CD4-positive, alpha-beta memory T cell (primary cell): Measurements from ENCODE around the gene RCN1. TPM values are rescaled to one million over a fixed set of nuclear protein-coding genes. Genes with fewer than 3 reads are reported as not detected.

Source experiments
- CTCF ChIA-PET: fragments of 350-600 bp; sonication (Branson Sonifier 250); formaldehyde crosslinking; loops from one replicate; lab custom pipeline; 2021; ENCODE audit warnings: inconsistent platforms; ENCODE audit not compliant: partially characterized antibody; lab: Charles Lee
- POLR2A ChIA-PET: fragments of 350-600 bp; sonication (Branson Sonifier 250); formaldehyde crosslinking; loops from one replicate; lab custom pipeline; 2021; ENCODE audit not compliant: partially characterized antibody; lab: Charles Lee
- DNase-seq, 5 donors: peaks; one replicate each; pipeline versions ENCODE4 v3.0.0 to v3.0.0-alpha.2; 2020 to 2022; ENCODE audit warnings: mixed read lengths in 1 of 5
- H3K27ac ChIP-seq: one replicate; pipeline ENCODE4 v1.7.0; 2013; ENCODE audit warnings: low read depth, low read length
- H3K27me3 ChIP-seq: 2 replicates; pipeline ENCODE4 v1.7.0; 2013; ENCODE audit warnings: mild to moderate bottlenecking, low read length, moderate library complexity; ENCODE audit not compliant: insufficient read depth
- H3K36me3 ChIP-seq: 2 replicates; pipeline ENCODE4 v1.7.0; 2013; ENCODE audit warnings: mild to moderate bottlenecking, low read length, moderate library complexity; ENCODE audit not compliant: insufficient read depth
- H3K4me1 ChIP-seq: 2 replicates; pipeline ENCODE4 v1.7.0; 2013; ENCODE audit warnings: mild to moderate bottlenecking, low read length, moderate library complexity; ENCODE audit not compliant: insufficient read depth
- H3K4me3 ChIP-seq, 2 donors: one replicate each; pipeline ENCODE4 v1.7.0; 2013; ENCODE audit warnings: low read length in 2 of 2, mild to moderate bottlenecking in 1 of 2
- H3K9me3 ChIP-seq, 2 donors: one replicate each; pipeline ENCODE4 v1.7.0; 2013; ENCODE audit warnings: low read length in 2 of 2, control low read depth in 1 of 2; ENCODE audit not compliant: control insufficient read depth in 1 of 2
- H3K27ac Mint-ChIP-seq, 7 donors: one replicate each; pipeline ENCODE4 v1.8.0; 2020 to 2021; ENCODE audit warnings: mixed read lengths in 7 of 7, mild to moderate bottlenecking in 6 of 7, inconsistent platforms in 3 of 7, moderate library complexity in 3 of 7
- H3K27me3 Mint-ChIP-seq, 2 donors: one replicate each; pipeline ENCODE4 v1.8.0; 2020 to 2021; ENCODE audit warnings: mixed read lengths in 2 of 2
- H3K36me3 Mint-ChIP-seq, 2 donors: one replicate each; pipeline ENCODE4 v1.8.0; 2020 to 2021; ENCODE audit warnings: mixed read lengths in 2 of 2, inconsistent platforms in 1 of 2, mild to moderate bottlenecking in 1 of 2
- H3K4me1 Mint-ChIP-seq, 4 donors: one replicate each; pipeline ENCODE4 v1.8.0; 2020 to 2021; ENCODE audit warnings: mixed read lengths in 4 of 4, mild to moderate bottlenecking in 1 of 4
- H3K4me3 Mint-ChIP-seq, 8 donors: one replicate each; pipeline ENCODE4 v1.8.0; 2020 to 2021; ENCODE audit warnings: mixed read lengths in 8 of 8, mild to moderate bottlenecking in 7 of 8, moderate library complexity in 6 of 8, inconsistent platforms in 3 of 8
- H3K9me3 Mint-ChIP-seq, 8 donors: one replicate each; pipeline ENCODE4 v1.8.0; 2020 to 2021; ENCODE audit warnings: mixed read lengths in 8 of 8, mild to moderate bottlenecking in 5 of 8, inconsistent platforms in 3 of 8, moderate library complexity in 1 of 8
- intact Hi-C: fragments of 100-400 bp; cut with micrococcal nuclease; formaldehyde crosslinking; loops from one replicate; pipeline ENCODE4 v1.15.1; 2023
- polyA plus RNA-seq, 2 donors: library from polyadenylated mRNA; unstranded; fragments of 300-500 nt; fragmentation: Illumina TruSeq; gene quantifications; one replicate each; pipeline ENCODE4 v1.2.3, GENCODE V29; 2021
- total RNA-seq, 2 experiments: library from RNA; stranded (reverse); gene quantifications; one replicate each; pipeline ENCODE4 v1.2.3, GENCODE V29; 2021

The RCN1 gene
- total and polyA plus RNA-seq, 4 experiments from 2014 or later = 6.3 to 10.2 (median 7.2) TPM

DNA sequence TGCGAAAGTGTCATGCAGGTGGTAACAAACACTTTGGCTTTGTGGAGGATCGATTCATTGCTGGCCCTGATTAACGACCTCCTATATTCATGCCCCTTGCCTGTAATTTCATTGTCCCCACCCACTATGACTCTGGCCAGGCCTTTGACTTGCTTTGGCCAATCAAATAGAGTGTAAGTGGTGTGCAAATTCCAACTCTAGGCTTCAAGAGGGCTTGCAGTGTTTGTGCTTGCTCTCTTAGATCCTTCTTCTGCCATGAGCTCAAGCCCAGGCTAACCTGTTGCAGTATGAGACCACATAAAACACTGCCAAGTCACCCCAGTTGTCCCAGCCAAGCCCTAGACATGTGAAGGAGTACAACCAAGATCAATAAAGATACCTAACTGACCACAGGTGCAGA is 48.0 kb downstream of the RCN1 start:
- peaks cover 2 to 19% of the 10 kb centered on the region in 2 donors for H3K27me3 Mint-ChIP-seq
- H3K27me3 ChIP-seq = no peaks in the 10 kb centered on the region

DNA sequence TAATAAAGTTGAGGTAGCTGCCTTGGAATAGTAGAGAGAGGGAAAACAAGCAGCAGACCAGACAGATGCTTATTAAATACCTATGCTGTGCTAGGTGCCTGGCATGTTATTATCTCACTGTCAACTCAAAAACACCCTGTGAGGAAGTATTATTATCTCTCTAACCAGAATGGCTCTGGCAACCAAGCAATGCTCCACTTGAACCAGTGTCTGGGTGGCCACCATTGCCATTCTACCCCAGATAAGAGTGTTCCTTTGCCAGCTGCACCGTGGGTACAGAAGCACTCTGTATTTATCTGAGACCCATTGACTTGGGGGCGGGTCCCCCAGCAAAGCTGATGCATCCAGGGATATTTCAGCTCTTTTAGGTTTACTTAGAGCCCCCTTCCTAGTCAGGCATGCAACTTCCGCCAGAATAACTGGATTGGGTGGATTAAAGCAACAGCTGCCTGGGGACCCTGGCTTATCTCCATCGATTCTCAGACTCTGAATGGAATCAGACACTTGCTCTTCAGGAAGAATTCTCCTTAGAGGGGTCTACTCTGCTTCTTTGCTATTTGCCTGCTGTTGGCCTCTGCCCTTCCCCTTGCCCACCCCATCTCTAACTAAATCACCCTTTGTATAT is 49.1 kb downstream of the RCN1 start:
- H3K36me3 Mint-ChIP-seq = no peaks in the 10 kb centered on the region
- POLR2A ChIA-PET = no interaction called here
- H3K27me3 ChIP-seq = no peaks in the 10 kb centered on the region

More for the DNA sequence above, 48.0 kb downstream of the RCN1 start:
- Histone ChIP-seq H3K9me3 (no peaks in the 10 kb centered on the region), H3K36me3 (no peaks in the 10 kb centered on the region), H3K27ac (no peak overlapping the region), H3K4me3 (no peak overlapping the region), H3K4me1 (no peaks in the 10 kb centered on the region)
- H3K4me1 Mint-ChIP-seq = peaks cover 0 to 6% (median 0%) of the 10 kb centered on the region in 4 donors
- intact Hi-C loops = no loop called here
- H3K36me3 Mint-ChIP-seq = no peaks in the 10 kb centered on the region
- POLR2A ChIA-PET = no interaction called here
- H3K27ac Mint-ChIP-seq = no peak overlapping the region
- CTCF ChIA-PET = no interaction called here
- no peak for DNase-seq
- H3K9me3 Mint-ChIP-seq = peaks cover 0 to 3% (median 0%) of the 10 kb centered on the region in 8 donors
- H3K4me3 Mint-ChIP-seq = no peak overlapping the region

GRCh38 chr11:32141745-32142546 is 51.1 kb downstream of the RCN1 start:
- no peak overlapping the region for H3K4me3 Mint-ChIP-seq
- no peak for DNase-seq
- peaks cover 0 to 2% (median 0%) of the 10 kb centered on the region in 8 donors for H3K9me3 Mint-ChIP-seq
- H3K27me3 ChIP-seq = no peaks in the 10 kb centered on the region
- no peak overlapping the region for H3K27ac ChIP-seq
- peaks cover 12 to 26% of the 10 kb centered on the region in 2 donors for H3K27me3 Mint-ChIP-seq
- no peak overlapping the region for H3K4me3 ChIP-seq
- ChIA-PET POLR2A (no interaction called here), CTCF (no interaction called here)
- H3K4me1 ChIP-seq = no peaks in the 10 kb centered on the region
- no peaks in the 10 kb centered on the region for H3K36me3 ChIP-seq
- no peaks in the 10 kb centered on the region for H3K9me3 ChIP-seq
- intact Hi-C loops = no loop called here
- H3K27ac Mint-ChIP-seq = no peak overlapping the region
- H3K36me3 Mint-ChIP-seq = no peaks in the 10 kb centered on the region
- H3K4me1 Mint-ChIP-seq = peaks cover 0 to 6% (median 0%) of the 10 kb centered on the region in 4 donors

More for the DNA sequence above, 49.1 kb downstream of the RCN1 start:
- CTCF ChIA-PET = no interaction called here
- H3K4me3 ChIP-seq = no peak overlapping the region
- DNase-seq = no peak
- Mint-ChIP-seq H3K4me1 (peaks cover 0 to 6% (median 0%) of the 10 kb centered on the region in 4 donors), H3K27me3 (peaks cover 4 to 23% of the 10 kb centered on the region in 2 donors), H3K4me3 (no peak overlapping the region), H3K27ac (no peak overlapping the region), H3K9me3 (peaks cover 0 to 2% (median 0%) of the 10 kb centered on the region in 8 donors)
- no peak overlapping the region for H3K27ac ChIP-seq
- H3K36me3 ChIP-seq = no peaks in the 10 kb centered on the region
- intact Hi-C loops = no loop called here
- H3K9me3 ChIP-seq = no peaks in the 10 kb centered on the region
- H3K4me1 ChIP-seq = no peaks in the 10 kb centered on the region

DNA sequence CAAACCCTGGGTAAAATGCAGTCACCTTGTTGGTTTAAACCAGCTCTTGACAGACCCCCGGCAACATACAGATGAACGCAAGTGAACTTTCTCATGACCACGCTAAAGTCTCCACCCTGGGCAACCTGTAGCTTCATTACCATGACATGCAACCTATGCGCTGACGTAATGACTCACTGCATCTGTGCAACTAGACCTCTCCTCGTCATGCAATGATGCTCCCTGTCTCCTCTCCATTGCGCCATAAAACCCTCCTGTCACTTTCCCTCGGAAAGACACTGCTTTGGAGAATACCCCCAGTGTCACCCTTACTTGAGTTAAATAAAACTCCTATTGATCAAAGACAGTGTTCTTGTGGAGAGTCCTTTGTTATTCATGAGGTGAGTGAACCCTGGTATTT is 52.5 kb downstream of the RCN1 start:
- Histone ChIP-seq H3K4me3 (no peak overlapping the region), H3K27ac (no peak overlapping the region), H3K27me3 (no peaks in the 10 kb centered on the region), H3K4me1 (no peaks in the 10 kb centered on the region), H3K36me3 (no peaks in the 10 kb centered on the region), H3K9me3 (no peaks in the 10 kb centered on the region)
- Mint-ChIP-seq H3K4me1 (peaks cover 0 to 6% (median 0%) of the 10 kb centered on the region in 4 donors), H3K27ac (no peak overlapping the region), H3K4me3 (no peak overlapping the region), H3K27me3 (peaks cover 14 to 33% of the 10 kb centered on the region in 2 donors), H3K9me3 (peaks cover 0 to 2% (median 0%) of the 10 kb centered on the region in 8 donors), H3K36me3 (no peaks in the 10 kb centered on the region)
- intact Hi-C loops = no loop called here
- ChIA-PET CTCF (interaction anchor here (1.4 kb wide), 1 partner anchor 32 kb away, joined by 3 read pairs; no protein-coding TSS in a partner anchor), POLR2A (no interaction called here)
- no peak for DNase-seq

DNA sequence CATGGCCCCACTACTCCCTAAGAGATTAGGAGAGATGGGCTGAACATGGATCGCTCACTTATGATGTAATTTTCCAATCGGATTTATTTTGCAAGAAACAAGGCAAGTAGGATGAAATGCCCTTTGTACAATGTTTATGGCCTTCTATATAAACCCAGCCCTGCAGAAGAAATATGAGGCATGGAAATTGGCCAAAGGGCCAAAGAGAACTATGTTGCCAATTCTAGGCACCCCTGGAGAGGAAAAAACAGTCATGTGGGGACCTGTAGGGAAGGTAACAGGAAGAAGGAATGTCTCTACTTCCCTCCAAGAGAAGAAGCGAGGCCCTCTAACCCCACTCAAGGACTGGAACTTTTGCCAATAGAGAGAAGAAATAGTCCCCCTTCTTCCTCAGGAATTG is 54.4 kb downstream of the RCN1 start:
- DNase-seq = no peak
- Mint-ChIP-seq H3K4me3 (no peak overlapping the region), H3K9me3 (peaks cover 0 to 2% (median 0%) of the 10 kb centered on the region in 8 donors), H3K27ac (no peak overlapping the region), H3K36me3 (no peaks in the 10 kb centered on the region), H3K27me3 (peaks cover 21 to 38% of the 10 kb centered on the region in 2 donors), H3K4me1 (peaks cover 0 to 6% (median 0%) of the 10 kb centered on the region in 4 donors)
- intact Hi-C loops = no loop called here
- Histone ChIP-seq H3K27ac (no peak overlapping the region), H3K4me3 (no peak overlapping the region), H3K4me1 (no peaks in the 10 kb centered on the region), H3K27me3 (no peaks in the 10 kb centered on the region), H3K36me3 (no peaks in the 10 kb centered on the region), H3K9me3 (no peaks in the 10 kb centered on the region)
- ChIA-PET CTCF (no interaction called here), POLR2A (no interaction called here)

DNA sequence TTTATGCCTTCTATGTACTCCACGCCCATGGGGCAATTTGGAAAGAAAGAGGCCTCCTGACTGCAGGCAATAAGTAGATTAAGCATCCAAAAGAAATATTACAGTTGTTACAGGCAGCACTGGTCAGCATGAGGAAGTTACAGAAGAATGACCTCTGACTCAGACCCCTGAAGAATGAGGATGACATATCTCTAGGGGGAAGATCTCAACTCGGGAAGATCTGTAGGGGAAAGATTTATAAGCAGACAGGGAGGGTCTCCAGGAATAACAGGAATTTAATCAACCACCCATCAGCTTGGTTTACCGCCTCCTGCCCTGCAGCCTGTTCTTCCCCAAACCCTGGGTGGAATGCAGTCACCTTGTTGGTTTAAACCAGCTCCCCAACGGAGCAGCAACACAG is 58.0 kb downstream of the RCN1 start:
- H3K4me1 ChIP-seq = no peaks in the 10 kb centered on the region
- H3K27ac Mint-ChIP-seq = no peak overlapping the region
- POLR2A ChIA-PET = no interaction called here
- DNase-seq = no peak
- H3K4me3 ChIP-seq = no peak overlapping the region
- H3K4me1 Mint-ChIP-seq = no peaks in the 10 kb centered on the region
- CTCF ChIA-PET = no interaction called here
- H3K9me3 Mint-ChIP-seq = peaks cover 0 to 2% (median 0%) of the 10 kb centered on the region in 8 donors
- H3K36me3 ChIP-seq = no peaks in the 10 kb centered on the region
- no peak overlapping the region for H3K27ac ChIP-seq
- peaks cover 32 to 48% of the 10 kb centered on the region in 2 donors for H3K27me3 Mint-ChIP-seq
- H3K9me3 ChIP-seq = no peaks in the 10 kb centered on the region
- intact Hi-C loops = no loop called here
- H3K27me3 ChIP-seq = no peaks in the 10 kb centered on the region
- no peaks in the 10 kb centered on the region for H3K36me3 Mint-ChIP-seq
- no peak overlapping the region for H3K4me3 Mint-ChIP-seq

- Histone ChIP-seq H3K4me3 (no peak overlapping the region), H3K36me3 (no peaks in the 10 kb centered on the region), H3K27me3 (no peaks in the 10 kb centered on the region), H3K4me1 (no peaks in the 10 kb centered on the region), H3K9me3 (no peaks in the 10 kb centered on the region), H3K27ac (no peak overlapping the region)
- H3K36me3 Mint-ChIP-seq = no peaks in the 10 kb centered on the region
- H3K27me3 Mint-ChIP-seq = peaks cover 30 to 44% of the 10 kb centered on the region in 2 donors
- DNase-seq = no peak
- no peak overlapping the region for H3K27ac Mint-ChIP-seq
- ChIA-PET CTCF (interaction anchor here (1.7 kb wide), 1 partner anchor 97 kb away, joined by 4 read pairs; no protein-coding TSS in a partner anchor), POLR2A (no interaction called here)
- no peak overlapping the region for H3K4me3 Mint-ChIP-seq
- peaks cover 0 to 2% (median 0%) of the 10 kb centered on the region in 8 donors for H3K9me3 Mint-ChIP-seq
- H3K4me1 Mint-ChIP-seq = no peaks in the 10 kb centered on the region
- intact Hi-C loops = no loop called here
Observed at GRCh38 chr11:32149748-32150147, 58.9 kb downstream of the RCN1 start.
